SK-N-SH (cell line): ENCODE measurements around the gene ZNF622. TPM values are rescaled to one million over a fixed set of nuclear protein-coding genes. Genes with fewer than 3 reads are reported as not detected.

Experiments
- CTCF ChIA-PET: fragments of 300-600, 350-600 bp; formaldehyde crosslinking; extraction: SDS; loops from one replicate; lab custom pipeline; 2021; lab: Yijun Ruan, JAX
- POLR2A ChIA-PET: fragments of 350-600 bp; sonication (Branson Sonifier 250); formaldehyde crosslinking; extraction: SDS; loops from one replicate; lab custom pipeline; 2020; ENCODE audit warnings: antibody characterized with exemption, inconsistent platforms; lab: Yijun Ruan, JAX
- DNase-seq: peaks from one replicate; pipeline ENCODE4 v3.0.0; 2012
- H2AFZ ChIP-seq: fragments of 200-600 bp; sonication (generic); 2 replicates; pipeline ENCODE4 v1.8.1; 2016; ENCODE audit warnings: antibody characterized with exemption, mild to moderate bottlenecking, low read depth
- H3F3A ChIP-seq: fragments of 200-600 bp; sonication (generic); replicated peaks from 2 replicates; pipeline ENCODE3; 2016; ENCODE audit warnings: antibody characterized with exemption, mild to moderate bottlenecking; ENCODE audit not compliant: insufficient read depth
- H3K27ac ChIP-seq, 2 experiments: fragments of 200-500 bp in 1 of 2; fragments of 200-600 bp in 1 of 2; sonication (Bioruptor generic) in 1 of 2; sonication (generic), shearing (Covaris generic) in 1 of 2; 2 replicates each; pipeline versions ENCODE4 v1.5.1 to v1.6.1; 2014 to 2016; ENCODE audit warnings: low read depth in 2 of 2, inconsistent platforms in 1 of 2, low read length in 1 of 2, mild to moderate bottlenecking in 1 of 2, mixed read lengths in 1 of 2
- H3K27me3 ChIP-seq: fragments of 200-600 bp; sonication (generic), shearing (Covaris generic); 2 replicates; pipeline ENCODE4 v1.6.1; 2016; ENCODE audit warnings: mixed run types; ENCODE audit not compliant: insufficient read depth
- H3K36me3 ChIP-seq, 2 experiments: fragments of 200-500 bp in 1 of 2; fragments of 200-600 bp in 1 of 2; sonication (Bioruptor generic) in 1 of 2; sonication (generic) in 1 of 2; replicated peaks in 1 of 2; 2 replicates each; pipeline versions ENCODE3 to v1.5.1; 2014 to 2016; ENCODE audit warnings: low read length in 1 of 2, mild to moderate bottlenecking in 1 of 2; ENCODE audit not compliant: insufficient read depth in 2 of 2, control insufficient read depth in 1 of 2
- H3K4me1 ChIP-seq, 2 experiments: fragments of 200-500 bp in 1 of 2; fragments of 200-600 bp in 1 of 2; sonication (Bioruptor generic) in 1 of 2; sonication (generic), shearing (Covaris generic) in 1 of 2; 2 replicates each; pipeline versions ENCODE4 v1.5.1 to v1.6.1; 2014 to 2016; ENCODE audit warnings: low read depth in 1 of 2, low read length in 1 of 2, mixed run types in 1 of 2; ENCODE audit not compliant: insufficient read depth in 2 of 2, control insufficient read depth in 1 of 2
- H3K4me2 ChIP-seq: fragments of 200-600 bp; sonication (generic), shearing (Covaris generic); 2 replicates; pipeline ENCODE4 v1.6.1; 2017; ENCODE audit warnings: mixed run types
- H3K4me3 ChIP-seq, 2 experiments: fragments of 200-500 bp in 1 of 2; fragments of 200-600 bp in 1 of 2; sonication (Bioruptor generic) in 1 of 2; sonication (generic), shearing (Covaris generic) in 1 of 2; 2 replicates each; pipeline versions ENCODE4 v1.5.1 to v1.8.1; 2014 to 2016; ENCODE audit warnings: low read depth in 2 of 2, inconsistent platforms in 1 of 2, low read length in 1 of 2, mild to moderate bottlenecking in 1 of 2, mixed read lengths in 1 of 2, moderate library complexity in 1 of 2
- H3K79me2 ChIP-seq: fragments of 200-600 bp; sonication (generic); 2 replicates; pipeline ENCODE4 v1.8.1; 2017; ENCODE audit warnings: mild to moderate bottlenecking; ENCODE audit not compliant: insufficient read depth
- H3K9ac ChIP-seq: fragments of 200-600 bp; sonication (generic); 2 replicates; pipeline ENCODE4 v1.6.1; 2017; ENCODE audit warnings: mixed run types
- H3K9me2 ChIP-seq: fragments of 200-600 bp; sonication (generic); 2 replicates; pipeline ENCODE4 v1.6.1; 2017; ENCODE audit warnings: mixed run types
- H3K9me3 ChIP-seq: fragments of 200-600 bp; sonication (generic); 2 replicates; pipeline ENCODE4 v1.6.1; 2017; ENCODE audit warnings: mixed run types, mild to moderate bottlenecking, moderate library complexity
- H4K20me1 ChIP-seq: fragments of 200-600 bp; sonication (generic); 2 replicates; pipeline ENCODE4 v1.6.1; 2017; ENCODE audit warnings: mild to moderate bottlenecking, mixed run types; ENCODE audit not compliant: insufficient read depth
- CHD2 ChIP-seq: fragments of 150-350 bp; IDR thresholded peaks from 2 replicates; pipeline ENCODE4 v1.6.1; 2018; ENCODE audit warnings: low read length; ENCODE audit not compliant: partially characterized antibody
- EP300 ChIP-seq, 2 experiments: IDR thresholded peaks; 2 replicates each; pipeline versions ENCODE4 v1.4.0 to v1.6.1; 2012; ENCODE audit warnings: borderline replicate concordance in 1 of 2, low read depth in 1 of 2, low read length in 1 of 2
- EZH2phosphoT487 ChIP-seq: fragments of 200-600 bp; sonication (generic); IDR thresholded peaks from 2 replicates; pipeline ENCODE4 v1.6.1; 2017; ENCODE audit warnings: low read depth, mixed run types, mild to moderate bottlenecking, antibody characterized with exemption, moderate library complexity, borderline replicate concordance
- FOSL2 ChIP-seq: IDR thresholded peaks from 2 replicates; pipeline ENCODE4 v1.4.0; 2012; ENCODE audit warnings: low read depth, mild to moderate bottlenecking, moderate library complexity, borderline replicate concordance
- FOXM1 ChIP-seq: IDR thresholded peaks from 2 replicates; pipeline ENCODE4 v1.4.0; 2012; ENCODE audit warnings: low read depth, mild to moderate bottlenecking
- MEF2A ChIP-seq: IDR thresholded peaks from 2 replicates; pipeline ENCODE4 v1.4.0; 2012; ENCODE audit warnings: low read depth, borderline replicate concordance
- NFIC ChIP-seq: IDR thresholded peaks from 2 replicates; pipeline ENCODE4 v1.4.0; 2012; ENCODE audit warnings: borderline replicate concordance
- NRF1 ChIP-seq: IDR thresholded peaks from 2 replicates; pipeline ENCODE4 v1.6.1; 2012; ENCODE audit warnings: low read depth, mild to moderate bottlenecking, low read length
- POLR2AphosphoS5 ChIP-seq: IDR thresholded peaks from 2 replicates; pipeline ENCODE4 v1.6.1; 2012; ENCODE audit warnings: low read depth, low read length
- RFX5 ChIP-seq: IDR thresholded peaks from 2 replicates; pipeline ENCODE4 v1.6.1; 2012; ENCODE audit warnings: mild to moderate bottlenecking, improper control_type of control experiment, low read length
- RXRA ChIP-seq: IDR thresholded peaks from 2 replicates; pipeline ENCODE4 v1.4.0; 2012; ENCODE audit warnings: low read depth, mild to moderate bottlenecking, borderline replicate concordance
- SMC3 ChIP-seq: IDR thresholded peaks from 2 replicates; pipeline ENCODE4 v1.6.1; 2012; ENCODE audit warnings: low read depth, low read length, improper control_type of control experiment
- TAF1 ChIP-seq: IDR thresholded peaks from 2 replicates; pipeline ENCODE4 v1.6.1; 2012; ENCODE audit warnings: low read depth, mild to moderate bottlenecking, low read length, moderate library complexity, borderline replicate concordance
- TCF12 ChIP-seq: IDR thresholded peaks from 2 replicates; pipeline ENCODE4 v1.4.0; 2012
- TEAD4 ChIP-seq: IDR thresholded peaks from 2 replicates; pipeline ENCODE4 v1.4.0; 2012; ENCODE audit warnings: mild to moderate bottlenecking, borderline replicate concordance; ENCODE audit not compliant: insufficient read depth
- YY1 ChIP-seq: IDR thresholded peaks from 2 replicates; pipeline ENCODE4 v1.4.0; 2012; ENCODE audit warnings: low read depth, mild to moderate bottlenecking
- WGBS: methylation state at CpG from one replicate; pipeline ENCODE4 v1.1.6; 2017; ENCODE audit warnings: low lambda C conversion rate; 5-methylcytosine and 5-hydroxymethylcytosine counted together
- polyA plus RNA-seq, 3 experiments: library from polyadenylated mRNA; depleted of rRNA; stranded (reverse); fragments of >200 nt; gene quantifications; 2 replicates each; pipeline ENCODE4 v1.2.3, GENCODE V29; 2012
- TF ChIP-seq, protein P1 (sequence below): IDR thresholded peaks from 2 replicates; pipeline ENCODE4 v1.4.0; 2012; ENCODE audit warnings: low read depth, borderline replicate concordance
- TF ChIP-seq, protein P2 (sequence below): IDR thresholded peaks from 2 replicates; pipeline ENCODE4 v1.4.0; 2012; ENCODE audit warnings: low read depth, borderline replicate concordance
- TF ChIP-seq, protein P3 (sequence below): IDR thresholded peaks from 2 replicates; pipeline ENCODE4 v1.4.0; 2012; ENCODE audit warnings: low read depth
- TF ChIP-seq, protein P4 (sequence below): fragments of 150-350 bp; IDR thresholded peaks from 2 replicates; pipeline ENCODE4 v1.6.1; 2017; ENCODE audit warnings: antibody characterized with exemption, low read length, low read depth, borderline replicate concordance
- TF ChIP-seq, protein P5 (sequence below): fragments of 200-600 bp; sonication (generic); IDR thresholded peaks from 2 replicates; pipeline ENCODE4 v1.6.1; 2017; ENCODE audit warnings: antibody characterized with exemption, mild to moderate bottlenecking, moderate library complexity

The ZNF622 gene
- polyA plus RNA-seq, 1 of the 3 experiments (the other 2 are of a cell fraction): 20.0 TPM

DNA sequence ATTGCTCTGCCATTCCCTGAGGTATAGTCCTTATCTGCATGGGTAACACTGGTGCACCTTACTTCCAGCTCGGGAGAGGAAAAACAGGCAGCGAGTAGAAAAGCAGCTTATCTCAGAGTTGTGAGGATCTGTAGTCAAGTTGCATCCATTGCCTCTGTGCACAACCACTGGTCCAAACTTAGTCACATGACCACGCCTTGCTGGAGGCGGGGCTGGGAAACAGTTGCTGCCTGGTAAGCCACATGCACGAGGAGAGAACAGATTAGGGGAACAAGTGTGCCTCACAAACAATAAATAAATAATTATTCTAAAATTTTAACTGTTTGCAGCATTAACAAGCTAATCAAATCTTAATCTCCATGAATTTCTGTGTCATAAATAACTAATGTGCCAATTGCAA lies 18.6 kb downstream of the ZNF622 start:
- 95% methylated on average over 5 of the region's 5 CpGs for WGBS
- Histone ChIP-seq H3K4me3 (no peak overlapping the region), H3K9ac (no peak overlapping the region), H3K9me3 (no peaks in the 10 kb centered on the region), H3F3A (no peaks in the 10 kb centered on the region), H2AFZ (no peak overlapping the region), H3K27ac (peak overlapping the region in 1 of 2 experiments; percentile 7; a peak in 1 of 4 replicates), H3K9me2 (no peaks in the 10 kb centered on the region), H3K79me2 (no peaks in the 10 kb centered on the region), H3K4me1 (peaks cover 0 to 2% of the 10 kb centered on the region in 2 experiments; a peak in 2 of 4 replicates), H3K36me3 (peaks cover 29 to 43% of the 10 kb centered on the region in 2 experiments), H4K20me1 (no peaks in the 10 kb centered on the region), H3K27me3 (no peaks in the 10 kb centered on the region), H3K4me2 (no peak overlapping the region)
- no peak for TF ChIP-seq FOXM1
- TF ChIP-seq, protein P1, sequence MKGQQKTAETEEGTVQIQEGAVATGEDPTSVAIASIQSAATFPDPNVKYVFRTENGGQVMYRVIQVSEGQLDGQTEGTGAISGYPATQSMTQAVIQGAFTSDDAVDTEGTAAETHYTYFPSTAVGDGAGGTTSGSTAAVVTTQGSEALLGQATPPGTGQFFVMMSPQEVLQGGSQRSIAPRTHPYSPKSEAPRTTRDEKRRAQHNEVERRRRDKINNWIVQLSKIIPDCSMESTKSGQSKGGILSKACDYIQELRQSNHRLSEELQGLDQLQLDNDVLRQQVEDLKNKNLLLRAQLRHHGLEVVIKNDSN: peak; percentile 64; the same call in 1 of the 2 replicates
- no peak for DNase-seq
- CTCF ChIA-PET: interaction anchor here (1.0 to 3.4 kb wide), 4 partner anchors 9 to 286 kb away, joined by 4 to 14 read pairs (median 4); no protein-coding TSS in a partner anchor
- POLR2A ChIA-PET: interaction anchor here (0.7 kb wide), 1 partner anchor 1078 kb away, joined by 3 read pairs; no protein-coding TSS in a partner anchor

DNA sequence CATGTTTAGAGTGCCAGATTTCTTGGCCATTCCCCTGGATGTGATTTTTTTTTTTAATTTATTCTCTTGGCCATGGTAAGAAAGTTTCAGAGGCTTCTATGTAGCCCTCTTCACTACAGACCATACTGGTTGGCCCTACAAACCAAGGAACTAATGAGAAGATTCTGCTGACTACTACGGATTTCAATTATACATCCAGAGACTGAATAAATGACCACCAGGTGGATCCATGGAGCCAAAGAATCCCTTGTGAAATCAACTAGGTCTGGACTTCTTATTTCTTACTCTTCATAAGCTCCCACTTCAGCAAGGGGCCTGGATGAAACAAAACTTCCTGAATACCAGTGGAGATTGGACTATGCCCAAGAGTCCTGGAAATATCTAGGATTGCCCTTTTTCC lies 27.6 kb downstream of the ZNF622 start:
- CTCF ChIA-PET: interaction anchor here (1.3 to 1.7 kb wide), 2 partner anchors 15 to 18 kb away, joined by 6 read pairs; no protein-coding TSS in a partner anchor
- Histone ChIP-seq H3K27me3 (no peaks in the 10 kb centered on the region; the same call in 1 of the 2 replicates), H3K79me2 (no peaks in the 10 kb centered on the region), H3K4me2 (no peak overlapping the region), H3K27ac (no peak overlapping the region), H2AFZ (no peak overlapping the region), H3K36me3 (no peaks in the 10 kb centered on the region), H3F3A (no peaks in the 10 kb centered on the region), H3K9me3 (no peaks in the 10 kb centered on the region), H4K20me1 (no peaks in the 10 kb centered on the region), H3K9me2 (no peaks in the 10 kb centered on the region), H3K9ac (no peak overlapping the region), H3K4me1 (no peaks in the 10 kb centered on the region; a peak in 2 of 4 replicates), H3K4me3 (no peak overlapping the region)
- 58% methylated on average over 1 of the region's 1 CpG for WGBS
- no peak for DNase-seq
- POLR2A ChIA-PET: no interaction called here
- TF ChIP-seq RFX5 (no peak), MEF2A (no peak), TEAD4 (no peak), EZH2phosphoT487 (no peak), NFIC (no peak), CHD2 (no peak), RXRA (no peak), SMC3 (no peak), YY1 (no peak), TAF1 (no peak), FOXM1 (no peak), FOSL2 (no peak), TCF12 (no peak), POLR2AphosphoS5 (no peak), NRF1 (no peak), EP300 (IDR thresholded peaks at IDR 0.05; ENCODE audit: borderline replicate concordance in 1 of 2, low read depth in 1 of 2, low read length in 1 of 2) (no peak)
- TF ChIP-seq, protein P2, sequence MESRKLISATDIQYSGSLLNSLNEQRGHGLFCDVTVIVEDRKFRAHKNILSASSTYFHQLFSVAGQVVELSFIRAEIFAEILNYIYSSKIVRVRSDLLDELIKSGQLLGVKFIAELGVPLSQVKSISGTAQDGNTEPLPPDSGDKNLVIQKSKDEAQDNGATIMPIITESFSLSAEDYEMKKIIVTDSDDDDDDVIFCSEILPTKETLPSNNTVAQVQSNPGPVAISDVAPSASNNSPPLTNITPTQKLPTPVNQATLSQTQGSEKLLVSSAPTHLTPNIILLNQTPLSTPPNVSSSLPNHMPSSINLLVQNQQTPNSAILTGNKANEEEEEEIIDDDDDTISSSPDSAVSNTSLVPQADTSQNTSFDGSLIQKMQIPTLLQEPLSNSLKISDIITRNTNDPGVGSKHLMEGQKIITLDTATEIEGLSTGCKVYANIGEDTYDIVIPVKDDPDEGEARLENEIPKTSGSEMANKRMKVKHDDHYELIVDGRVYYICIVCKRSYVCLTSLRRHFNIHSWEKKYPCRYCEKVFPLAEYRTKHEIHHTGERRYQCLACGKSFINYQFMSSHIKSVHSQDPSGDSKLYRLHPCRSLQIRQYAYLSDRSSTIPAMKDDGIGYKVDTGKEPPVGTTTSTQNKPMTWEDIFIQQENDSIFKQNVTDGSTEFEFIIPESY: no peak
- TF ChIP-seq, protein P3, sequence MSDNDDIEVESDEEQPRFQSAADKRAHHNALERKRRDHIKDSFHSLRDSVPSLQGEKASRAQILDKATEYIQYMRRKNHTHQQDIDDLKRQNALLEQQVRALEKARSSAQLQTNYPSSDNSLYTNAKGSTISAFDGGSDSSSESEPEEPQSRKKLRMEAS: no peak
- TF ChIP-seq, protein P4, sequence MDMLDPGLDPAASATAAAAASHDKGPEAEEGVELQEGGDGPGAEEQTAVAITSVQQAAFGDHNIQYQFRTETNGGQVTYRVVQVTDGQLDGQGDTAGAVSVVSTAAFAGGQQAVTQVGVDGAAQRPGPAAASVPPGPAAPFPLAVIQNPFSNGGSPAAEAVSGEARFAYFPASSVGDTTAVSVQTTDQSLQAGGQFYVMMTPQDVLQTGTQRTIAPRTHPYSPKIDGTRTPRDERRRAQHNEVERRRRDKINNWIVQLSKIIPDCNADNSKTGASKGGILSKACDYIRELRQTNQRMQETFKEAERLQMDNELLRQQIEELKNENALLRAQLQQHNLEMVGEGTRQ: no peak
- TF ChIP-seq, protein P5, sequence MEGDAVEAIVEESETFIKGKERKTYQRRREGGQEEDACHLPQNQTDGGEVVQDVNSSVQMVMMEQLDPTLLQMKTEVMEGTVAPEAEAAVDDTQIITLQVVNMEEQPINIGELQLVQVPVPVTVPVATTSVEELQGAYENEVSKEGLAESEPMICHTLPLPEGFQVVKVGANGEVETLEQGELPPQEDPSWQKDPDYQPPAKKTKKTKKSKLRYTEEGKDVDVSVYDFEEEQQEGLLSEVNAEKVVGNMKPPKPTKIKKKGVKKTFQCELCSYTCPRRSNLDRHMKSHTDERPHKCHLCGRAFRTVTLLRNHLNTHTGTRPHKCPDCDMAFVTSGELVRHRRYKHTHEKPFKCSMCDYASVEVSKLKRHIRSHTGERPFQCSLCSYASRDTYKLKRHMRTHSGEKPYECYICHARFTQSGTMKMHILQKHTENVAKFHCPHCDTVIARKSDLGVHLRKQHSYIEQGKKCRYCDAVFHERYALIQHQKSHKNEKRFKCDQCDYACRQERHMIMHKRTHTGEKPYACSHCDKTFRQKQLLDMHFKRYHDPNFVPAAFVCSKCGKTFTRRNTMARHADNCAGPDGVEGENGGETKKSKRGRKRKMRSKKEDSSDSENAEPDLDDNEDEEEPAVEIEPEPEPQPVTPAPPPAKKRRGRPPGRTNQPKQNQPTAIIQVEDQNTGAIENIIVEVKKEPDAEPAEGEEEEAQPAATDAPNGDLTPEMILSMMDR: no peak
